Endodermal cell (in vitro differentiated cells): ENCODE results near the gene A4GALT. TPM values are rescaled to one million over a fixed set of nuclear protein-coding genes. Genes with fewer than 3 reads are reported as not detected.

Source experiments
- DNase-seq: peaks from one replicate; pipeline ENCODE4 v3.0.0-alpha.2; 2017
- H3K27ac ChIP-seq: 2 replicates; pipeline ENCODE4 v1.5.1; 2013; ENCODE audit warnings: mild to moderate bottlenecking, low read depth, low read length, moderate library complexity
- H3K27me3 ChIP-seq: 2 replicates; pipeline ENCODE4 v1.6.1; 2013; ENCODE audit warnings: mild to moderate bottlenecking, low read length, moderate library complexity; ENCODE audit not compliant: insufficient read depth, control insufficient read depth, poor library complexity, severe bottlenecking
- H3K36me3 ChIP-seq: 2 replicates; pipeline ENCODE4 v1.7.0; 2013; ENCODE audit warnings: mild to moderate bottlenecking, low read length, moderate library complexity; ENCODE audit not compliant: control insufficient read depth, insufficient read depth
- H3K4me1 ChIP-seq: one replicate; pipeline ENCODE4 v1.7.0; 2013; ENCODE audit warnings: low read length; ENCODE audit not compliant: control insufficient read depth, insufficient read depth
- H3K4me3 ChIP-seq: 2 replicates; pipeline ENCODE4 v1.5.1; 2013; ENCODE audit warnings: mild to moderate bottlenecking, low read length, moderate library complexity
- H3K9ac ChIP-seq: 2 replicates; pipeline ENCODE4 v1.6.1; 2013; ENCODE audit warnings: mild to moderate bottlenecking, low read length, moderate library complexity; ENCODE audit not compliant: poor library complexity, severe bottlenecking; ENCODE audit errors: extremely low read depth
- H3K9me3 ChIP-seq: 2 replicates; pipeline ENCODE4 v1.6.1; 2013; ENCODE audit warnings: mild to moderate bottlenecking, low read length, moderate library complexity; ENCODE audit not compliant: control insufficient read depth
- H3K27ac Mint-ChIP-seq: 2 replicates; pipeline ENCODE4 v1.8.0; 2020; ENCODE audit warnings: mixed read lengths
- H3K27me3 Mint-ChIP-seq: 2 replicates; pipeline ENCODE4 v1.8.0; 2021; ENCODE audit warnings: mild to moderate bottlenecking, mixed read lengths; ENCODE audit not compliant: insufficient read depth
- H3K36me3 Mint-ChIP-seq: 2 replicates; pipeline ENCODE4 v1.8.0; 2020; ENCODE audit warnings: low read depth, mixed read lengths
- H3K4me1 Mint-ChIP-seq: 2 replicates; pipeline ENCODE4 v1.8.0; 2020; ENCODE audit warnings: mixed read lengths
- H3K4me3 Mint-ChIP-seq: 2 replicates; pipeline ENCODE4 v1.8.0; 2020; ENCODE audit warnings: mild to moderate bottlenecking, moderate library complexity, mixed read lengths
- H3K9me3 Mint-ChIP-seq: 2 replicates; pipeline ENCODE4 v1.8.0; 2020; ENCODE audit warnings: mild to moderate bottlenecking, mixed read lengths
- CTCF ChIP-seq: fragments of 200-600 bp; sonication (generic); conservative IDR thresholded peaks from 2 replicates; pipeline ENCODE4 v1.5.0; 2021; ENCODE audit warnings: antibody characterized with exemption, mild to moderate bottlenecking
- WGBS, 2 experiments: methylation state at CpG; one replicate each; pipeline versions ENCODE4 v1.1.5 to v1.1.7; 2013; ENCODE audit warnings: missing lambda C conversion rate in 2 of 2, mixed read lengths in 1 of 2; ENCODE audit not compliant: insufficient coverage in 1 of 2, insufficient read length in 1 of 2; 5-methylcytosine and 5-hydroxymethylcytosine counted together
- total RNA-seq, 2 donors: library from RNA; stranded (reverse); fragmentation: NEBNext Ultra II Directional in 1 of 2; extraction: Animal tissue kit (Norgen Biotek cat#: 25700) in 1 of 2; gene quantifications; 2 replicates in 1 of 2; 3 replicates in 1 of 2; pipeline ENCODE4 v1.2.1, GENCODE V29; 2021

The A4GALT gene
- total RNA-seq, 2 donors from 2014 or later, result 5.3 to 7.7 TPM

- H3K4me3 ChIP-seq, result no peak overlapping the region
- Mint-ChIP-seq H3K9me3 (no peaks in the 10 kb centered on the region), H3K4me3 (no peak overlapping the region), H3K27ac (peak overlapping the region; percentile 78), H3K36me3 (no peaks in the 10 kb centered on the region), H3K27me3 (no peaks in the 10 kb centered on the region), H3K4me1 (peaks cover 33% of the 10 kb centered on the region)
- DNase-seq, result no peak
- H3K27me3 ChIP-seq, result no peaks in the 10 kb centered on the region
- H3K9me3 ChIP-seq, result no peaks in the 10 kb centered on the region
- no peaks in the 10 kb centered on the region for H3K36me3 ChIP-seq
- no peak overlapping the region for H3K27ac ChIP-seq
- 81 to 83% methylated on average over 12 to 19 of the region's 19 CpGs for WGBS, 2 experiments
- TF ChIP-seq CTCF, result no peak
- H3K4me1 ChIP-seq, result peaks cover 5% of the 10 kb centered on the region
- H3K9ac ChIP-seq, result no peak overlapping the region
Observed at GRCh38 chr22:42645341-42645937, 75.2 kb downstream of the A4GALT start.

- no peaks in the 10 kb centered on the region for H3K9me3 Mint-ChIP-seq
- H3K36me3 Mint-ChIP-seq, result no peaks in the 10 kb centered on the region
- Histone ChIP-seq H3K4me1 (peaks cover 5% of the 10 kb centered on the region), H3K9me3 (no peaks in the 10 kb centered on the region), H3K36me3 (no peaks in the 10 kb centered on the region), H3K27me3 (no peaks in the 10 kb centered on the region), H3K27ac (no peak overlapping the region), H3K4me3 (no peak overlapping the region), H3K9ac (no peak overlapping the region)
- peaks cover 33% of the 10 kb centered on the region for H3K4me1 Mint-ChIP-seq
- H3K27me3 Mint-ChIP-seq, result no peaks in the 10 kb centered on the region
- peak; percentile 48 for DNase-seq
- H3K27ac Mint-ChIP-seq, result peak overlapping the region; percentile 78
- no peak for TF ChIP-seq CTCF
- no peak overlapping the region for H3K4me3 Mint-ChIP-seq
- WGBS, 2 experiments, result 76 to 83% methylated on average over 8 to 21 of the region's 22 CpGs
Observed at GRCh38 chr22:42644422-42645340, 76.0 kb downstream of the A4GALT start.

GRCh38 chr22:42643634-42644421, 76.8 kb downstream of the A4GALT start:
- Mint-ChIP-seq H3K4me1 (peaks cover 33% of the 10 kb centered on the region), H3K4me3 (no peak overlapping the region), H3K27ac (peak overlapping the region; percentile 0), H3K36me3 (no peaks in the 10 kb centered on the region), H3K9me3 (no peaks in the 10 kb centered on the region), H3K27me3 (no peaks in the 10 kb centered on the region)
- no peak for TF ChIP-seq CTCF
- no peaks in the 10 kb centered on the region for H3K36me3 ChIP-seq
- WGBS, 2 experiments, result 93 to 94% methylated on average over 5 to 12 of the region's 14 CpGs
- no peak overlapping the region for H3K9ac ChIP-seq
- H3K27me3 ChIP-seq, result no peaks in the 10 kb centered on the region
- DNase-seq, result no peak
- no peak overlapping the region for H3K27ac ChIP-seq
- peaks cover 5% of the 10 kb centered on the region for H3K4me1 ChIP-seq
- H3K4me3 ChIP-seq, result no peak overlapping the region
- no peaks in the 10 kb centered on the region for H3K9me3 ChIP-seq
